ENCODE measurements around the gene TBC1D16. TPM values are rescaled to one million over a fixed set of nuclear protein-coding genes. Genes with fewer than 3 reads are reported as not detected.

Gene TBC1D16
- total RNA-seq, 1 donor from 2014 or later, result 197 TPM

- Mint-ChIP-seq H3K36me3 (ENCODE audit: unreplicated experiment) (no peaks in the 10 kb centered on the region), H3K9me3 (ENCODE audit: unreplicated experiment) (peaks cover 14% of the 10 kb centered on the region), H3K4me1 (ENCODE audit: low read depth, unreplicated experiment) (peaks cover 51% of the 10 kb centered on the region), H3K27ac (ENCODE audit: unreplicated experiment) (no peak overlapping the region), H3K4me3 (ENCODE audit: unreplicated experiment) (no peak overlapping the region), H3K27me3 (ENCODE audit: unreplicated experiment) (peaks cover 6% of the 10 kb centered on the region)
- no peak for DNase-seq
- TF ChIP-seq, protein P1, sequence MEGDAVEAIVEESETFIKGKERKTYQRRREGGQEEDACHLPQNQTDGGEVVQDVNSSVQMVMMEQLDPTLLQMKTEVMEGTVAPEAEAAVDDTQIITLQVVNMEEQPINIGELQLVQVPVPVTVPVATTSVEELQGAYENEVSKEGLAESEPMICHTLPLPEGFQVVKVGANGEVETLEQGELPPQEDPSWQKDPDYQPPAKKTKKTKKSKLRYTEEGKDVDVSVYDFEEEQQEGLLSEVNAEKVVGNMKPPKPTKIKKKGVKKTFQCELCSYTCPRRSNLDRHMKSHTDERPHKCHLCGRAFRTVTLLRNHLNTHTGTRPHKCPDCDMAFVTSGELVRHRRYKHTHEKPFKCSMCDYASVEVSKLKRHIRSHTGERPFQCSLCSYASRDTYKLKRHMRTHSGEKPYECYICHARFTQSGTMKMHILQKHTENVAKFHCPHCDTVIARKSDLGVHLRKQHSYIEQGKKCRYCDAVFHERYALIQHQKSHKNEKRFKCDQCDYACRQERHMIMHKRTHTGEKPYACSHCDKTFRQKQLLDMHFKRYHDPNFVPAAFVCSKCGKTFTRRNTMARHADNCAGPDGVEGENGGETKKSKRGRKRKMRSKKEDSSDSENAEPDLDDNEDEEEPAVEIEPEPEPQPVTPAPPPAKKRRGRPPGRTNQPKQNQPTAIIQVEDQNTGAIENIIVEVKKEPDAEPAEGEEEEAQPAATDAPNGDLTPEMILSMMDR (IDR thresholded peaks at IDR 0.05; ENCODE audit: partially characterized antibody, unreplicated experiment), result no peak
These were observed 82.3 kb downstream of the TBC1D16 start for GRCh38 chr17:79953335-79953734.

DNA sequence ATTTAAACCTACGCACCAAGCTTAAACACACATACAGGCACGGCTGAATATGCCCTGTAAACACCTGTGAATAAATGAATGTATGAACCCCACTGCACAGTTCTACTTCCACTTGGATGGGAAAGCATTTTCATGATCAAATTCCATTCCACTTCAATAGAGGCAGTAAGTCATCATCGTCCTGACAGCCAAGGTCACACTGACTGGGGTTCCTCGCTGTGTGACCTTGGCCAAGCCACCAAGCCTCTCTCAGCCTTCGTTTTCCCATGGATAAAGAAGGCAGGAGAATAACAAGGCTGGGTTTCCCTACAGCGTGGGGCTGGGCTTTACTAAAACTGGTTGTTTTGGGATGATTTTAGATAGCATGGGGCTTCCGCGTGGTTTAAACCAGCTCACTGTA is 82.8 kb downstream of the TBC1D16 start:
- DNase-seq, result no peak
- Mint-ChIP-seq H3K4me3 (ENCODE audit: unreplicated experiment) (peak overlapping the region; percentile 67), H3K4me1 (ENCODE audit: low read depth, unreplicated experiment) (peaks cover 51% of the 10 kb centered on the region), H3K36me3 (ENCODE audit: unreplicated experiment) (no peaks in the 10 kb centered on the region), H3K27me3 (ENCODE audit: unreplicated experiment) (peaks cover 6% of the 10 kb centered on the region), H3K27ac (ENCODE audit: unreplicated experiment) (no peak overlapping the region), H3K9me3 (ENCODE audit: unreplicated experiment) (peaks cover 13% of the 10 kb centered on the region)
- TF ChIP-seq, protein P1 (IDR thresholded peaks at IDR 0.05; ENCODE audit: partially characterized antibody, unreplicated experiment), result no peak

GRCh38 chr17:79952265-79952877 is 83.3 kb downstream of the TBC1D16 start:
- H3K36me3 Mint-ChIP-seq (ENCODE audit: unreplicated experiment), result no peaks in the 10 kb centered on the region
- H3K4me1 Mint-ChIP-seq (ENCODE audit: low read depth, unreplicated experiment), result peaks cover 47% of the 10 kb centered on the region
- H3K27ac Mint-ChIP-seq (ENCODE audit: unreplicated experiment), result peak overlapping the region; percentile 3
- TF ChIP-seq, protein P1 (IDR thresholded peaks at IDR 0.05; ENCODE audit: partially characterized antibody, unreplicated experiment), result no peak
- peaks cover 12% of the 10 kb centered on the region for H3K9me3 Mint-ChIP-seq (ENCODE audit: unreplicated experiment)
- peak; percentile 37 for DNase-seq
- peaks cover 7% of the 10 kb centered on the region for H3K27me3 Mint-ChIP-seq (ENCODE audit: unreplicated experiment)
- peak overlapping the region; percentile 67 for H3K4me3 Mint-ChIP-seq (ENCODE audit: unreplicated experiment)

GRCh38 chr17:79951361-79952264 is 84.1 kb downstream of the TBC1D16 start:
- Mint-ChIP-seq H3K36me3 (ENCODE audit: unreplicated experiment) (no peaks in the 10 kb centered on the region), H3K4me3 (ENCODE audit: unreplicated experiment) (peak overlapping the region; percentile 81), H3K27ac (ENCODE audit: unreplicated experiment) (peak overlapping the region; percentile 68), H3K4me1 (ENCODE audit: low read depth, unreplicated experiment) (peaks cover 40% of the 10 kb centered on the region), H3K9me3 (ENCODE audit: unreplicated experiment) (peaks cover 10% of the 10 kb centered on the region), H3K27me3 (ENCODE audit: unreplicated experiment) (peaks cover 7% of the 10 kb centered on the region)
- DNase-seq, result peak; percentile 58
- TF ChIP-seq, protein P1 (IDR thresholded peaks at IDR 0.05; ENCODE audit: partially characterized antibody, unreplicated experiment), result no peak

- peak; percentile 25 for DNase-seq
- Mint-ChIP-seq H3K27ac (ENCODE audit: unreplicated experiment) (peak overlapping the region; percentile 62), H3K36me3 (ENCODE audit: unreplicated experiment) (no peaks in the 10 kb centered on the region), H3K4me3 (ENCODE audit: unreplicated experiment) (peak overlapping the region; percentile 81), H3K9me3 (ENCODE audit: unreplicated experiment) (peaks cover 10% of the 10 kb centered on the region), H3K27me3 (ENCODE audit: unreplicated experiment) (peaks cover 11% of the 10 kb centered on the region), H3K4me1 (ENCODE audit: low read depth, unreplicated experiment) (peaks cover 40% of the 10 kb centered on the region)
- TF ChIP-seq, protein P1 (IDR thresholded peaks at IDR 0.05; ENCODE audit: partially characterized antibody, unreplicated experiment), result no peak
These were observed 84.9 kb downstream of the TBC1D16 start for GRCh38 chr17:79950751-79951150.

Measured in glutamatergic neuron (in vitro differentiated cells).